GM13976 (cell line): ENCODE measurements around the gene PRKAG2.
"Not testable (repeated sequence)": the region's sequence is repeated elsewhere in the genome, so short reads cannot be mapped to it uniquely, and the experiment has no call there.

Experiments used
- DNase-seq: peaks from one replicate; pipeline ENCODE4 v3.0.0; 2012; ENCODE audit warnings: low spot score
- CTCF ChIP-seq: IDR thresholded peaks from 2 replicates; pipeline ENCODE4 v1.5.1; 2012; ENCODE audit warnings: borderline replicate concordance, mild to moderate bottlenecking; ENCODE audit not compliant: insufficient read depth; ENCODE audit errors: extremely low read depth, missing control alignments, control extremely low read depth
- in situ Hi-C: fragments of 300-500 bp; cut with MboI; formaldehyde crosslinking; loops from one replicate; pipeline ENCODE4 v1.12.0; 2022; ENCODE audit warnings: low sequenced_read_pairs, mixed read lengths, inconsistent platforms; ENCODE audit not compliant: unreplicated experiment

PRKAG2 gene

GRCh38 chr7:151782598-151783448 lies 94.1 kb downstream of the PRKAG2 start:
- peak; percentile 91 for DNase-seq
- peak; percentile 79 for TF ChIP-seq CTCF
- in situ Hi-C loops = no loop called here

GRCh38 chr7:151782256-151782597 lies 94.7 kb downstream of the PRKAG2 start:
- in situ Hi-C loops, DNase-seq: not testable (repeated sequence)

- no peak for TF ChIP-seq CTCF
- no peak for DNase-seq
- in situ Hi-C loops = no loop called here
Observed at GRCh38 chr7:151781161-151781845, 95.6 kb downstream of the PRKAG2 start.

- no peak for DNase-seq
- no peak for TF ChIP-seq CTCF
- in situ Hi-C loops = no loop called here
Observed at GRCh38 chr7:151780631-151781030, 96.3 kb downstream of the PRKAG2 start.

- no peak for DNase-seq
- TF ChIP-seq CTCF = no peak
- in situ Hi-C loops = no loop called here
Observed at GRCh38 chr7:151779678-151780077, 97.2 kb downstream of the PRKAG2 start.

GRCh38 chr7:151779255-151779654 lies 97.7 kb downstream of the PRKAG2 start:
- in situ Hi-C loops = no loop called here
- no peak for TF ChIP-seq CTCF
- DNase-seq = no peak
